SU-DHL-6 (cell line): ENCODE results near the gene PLXND1.

Experiments
- H2AFZ ChIP-seq: fragments of 200-600 bp; sonication (generic); 2 replicates; pipeline ENCODE4 v1.6.1; 2014; ENCODE audit warnings: low read depth, mild to moderate bottlenecking, moderate library complexity, mixed read lengths, antibody characterized with exemption, low read length; ENCODE audit not compliant: severe bottlenecking
- H3F3A ChIP-seq: fragments of 200-600 bp; shearing (Covaris generic); 2 replicates; pipeline ENCODE4 v1.6.0; 2016; ENCODE audit warnings: antibody characterized with exemption, mild to moderate bottlenecking; ENCODE audit not compliant: insufficient read depth
- H3K27ac ChIP-seq: fragments of 200-600 bp; sonication (generic); 2 replicates; pipeline ENCODE4 v1.5.1; 2016; ENCODE audit warnings: low read depth, mild to moderate bottlenecking, low read length, moderate library complexity, mixed read lengths
- H3K27me3 ChIP-seq: fragments of 200-600 bp; sonication (generic), shearing (Covaris generic); 2 replicates; pipeline ENCODE4 v1.6.0; 2014; ENCODE audit warnings: mild to moderate bottlenecking, low read length
- H3K36me3 ChIP-seq: fragments of 200-600 bp; sonication (generic); 2 replicates; pipeline ENCODE4 v1.6.1; 2014; ENCODE audit warnings: mild to moderate bottlenecking, low read length, mixed read lengths
- H3K4me2 ChIP-seq: fragments of 300-600, 200-600 bp; shearing (Covaris generic), sonication (generic); 2 replicates; pipeline ENCODE4 v1.6.0; 2014; ENCODE audit warnings: low read length, low read depth, mild to moderate bottlenecking; ENCODE audit not compliant: poor library complexity, severe bottlenecking
- H3K4me3 ChIP-seq: fragments of 200-600 bp; sonication (generic); 2 replicates; pipeline ENCODE4 v1.5.1; 2014; ENCODE audit warnings: antibody characterized with exemption, low read length, mild to moderate bottlenecking, mixed read lengths; ENCODE audit not compliant: insufficient read depth, poor library complexity, severe bottlenecking
- H3K79me2 ChIP-seq: fragments of 200-600 bp; sonication (generic); 2 replicates; pipeline ENCODE4 v1.6.1; 2014; ENCODE audit warnings: mild to moderate bottlenecking, low read length, moderate library complexity; ENCODE audit not compliant: insufficient read depth
- H3K9ac ChIP-seq: fragments of 200-600 bp; sonication (generic); 2 replicates; pipeline ENCODE4 v1.7.0; 2014; ENCODE audit warnings: mild to moderate bottlenecking, low read length
- H3K9me2 ChIP-seq: fragments of 200-600 bp; sonication (generic); replicated peaks from 2 replicates; pipeline ENCODE4 v1.6.1; 2014; ENCODE audit warnings: low read length; ENCODE audit not compliant: insufficient read depth
- H3K9me3 ChIP-seq: fragments of 200-600 bp; sonication (generic); 2 replicates; pipeline ENCODE4 v1.6.1; 2014; ENCODE audit warnings: low read length, mixed read lengths; ENCODE audit not compliant: insufficient read depth
- H4K20me1 ChIP-seq: fragments of 200-600 bp; sonication (generic); 2 replicates; pipeline ENCODE4 v1.6.1; 2014; ENCODE audit warnings: low read depth, mild to moderate bottlenecking, antibody characterized with exemption, low read length, moderate library complexity, mixed read lengths
- CTCF ChIP-seq: fragments of 200-600 bp; sonication (generic); IDR thresholded peaks from one replicate; pipeline ENCODE4 v1.5.1; 2017; ENCODE audit warnings: antibody characterized with exemption, mild to moderate bottlenecking, low read length, moderate library complexity; ENCODE audit not compliant: insufficient read depth, poor library complexity, severe bottlenecking
- EZH2phosphoT487 ChIP-seq: fragments of 200-600 bp; sonication (generic), shearing (Covaris generic); conservative IDR thresholded peaks from 2 replicates; pipeline ENCODE4 v1.6.1; 2018; ENCODE audit warnings: mild to moderate bottlenecking, antibody characterized with exemption, low read length, moderate library complexity, mixed read lengths

PLXND1 gene

GRCh38 chr3:129532261-129532660, 74.2 kb downstream of the PLXND1 start:
- no peak overlapping the region for H3K4me3 ChIP-seq
- no peak overlapping the region for H2AFZ ChIP-seq
- H3K27ac ChIP-seq = no peak overlapping the region
- H3F3A ChIP-seq = no peaks in the 10 kb centered on the region
- H3K27me3 ChIP-seq = no peaks in the 10 kb centered on the region
- no peaks in the 10 kb centered on the region for H3K9me3 ChIP-seq
- no peak for TF ChIP-seq CTCF
- no peak for TF ChIP-seq EZH2phosphoT487
- no peak overlapping the region for H3K9ac ChIP-seq
- H3K4me2 ChIP-seq = no peak overlapping the region
- no peaks in the 10 kb centered on the region for H4K20me1 ChIP-seq
- H3K9me2 ChIP-seq = no peaks in the 10 kb centered on the region
- H3K36me3 ChIP-seq = no peaks in the 10 kb centered on the region
- no peaks in the 10 kb centered on the region for H3K79me2 ChIP-seq

GRCh38 chr3:129531699-129532098, 74.8 kb downstream of the PLXND1 start:
- no peaks in the 10 kb centered on the region for H3F3A ChIP-seq
- H3K4me2 ChIP-seq = no peak overlapping the region
- no peaks in the 10 kb centered on the region for H3K9me2 ChIP-seq
- no peaks in the 10 kb centered on the region for H3K79me2 ChIP-seq
- H3K36me3 ChIP-seq = no peaks in the 10 kb centered on the region
- H3K4me3 ChIP-seq = no peak overlapping the region
- no peak overlapping the region for H3K9ac ChIP-seq
- H3K27ac ChIP-seq = no peak overlapping the region
- TF ChIP-seq CTCF (no peak), EZH2phosphoT487 (no peak)
- H2AFZ ChIP-seq = no peak overlapping the region
- H3K27me3 ChIP-seq = no peaks in the 10 kb centered on the region
- no peaks in the 10 kb centered on the region for H4K20me1 ChIP-seq
- no peaks in the 10 kb centered on the region for H3K9me3 ChIP-seq

DNA sequence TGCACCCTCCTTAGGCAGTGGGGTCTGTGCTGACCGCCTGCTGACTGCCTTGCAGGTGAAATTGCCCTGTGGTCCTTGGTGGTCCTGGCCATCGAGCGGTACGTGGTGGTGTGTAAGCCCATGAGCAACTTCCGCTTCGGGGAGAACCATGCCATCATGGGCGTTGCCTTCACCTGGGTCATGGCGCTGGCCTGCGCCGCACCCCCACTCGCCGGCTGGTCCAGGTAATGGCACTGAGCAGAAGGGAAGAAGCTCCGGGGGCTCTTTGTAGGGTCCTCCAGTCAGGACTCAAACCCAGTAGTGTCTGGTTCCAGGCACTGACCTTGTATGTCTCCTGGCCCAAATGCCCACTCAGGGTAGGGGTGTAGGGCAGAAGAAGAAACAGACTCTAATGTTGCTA, 75.7 kb downstream of the PLXND1 start:
- H3K4me2 ChIP-seq = no peak overlapping the region
- no peak overlapping the region for H3K9ac ChIP-seq
- TF ChIP-seq CTCF (no peak), EZH2phosphoT487 (no peak)
- no peaks in the 10 kb centered on the region for H3K9me2 ChIP-seq
- no peaks in the 10 kb centered on the region for H3F3A ChIP-seq
- no peaks in the 10 kb centered on the region for H4K20me1 ChIP-seq
- no peak overlapping the region for H2AFZ ChIP-seq
- H3K27me3 ChIP-seq = no peaks in the 10 kb centered on the region
- no peak overlapping the region for H3K27ac ChIP-seq
- no peaks in the 10 kb centered on the region for H3K36me3 ChIP-seq
- H3K4me3 ChIP-seq = no peak overlapping the region
- no peaks in the 10 kb centered on the region for H3K9me3 ChIP-seq
- H3K79me2 ChIP-seq = no peaks in the 10 kb centered on the region
